NOMO-1 treated with DMSO at 0.1 percent for 48 hours (cell line): ENCODE results near the gene LGALSL.

Experiments used
- DNase-seq: peaks from one replicate; lab custom pipeline; 2025; ENCODE audit not compliant: unreplicated experiment; lab: John Stamatoyannopoulos, UW

Gene LGALSL

DNA sequence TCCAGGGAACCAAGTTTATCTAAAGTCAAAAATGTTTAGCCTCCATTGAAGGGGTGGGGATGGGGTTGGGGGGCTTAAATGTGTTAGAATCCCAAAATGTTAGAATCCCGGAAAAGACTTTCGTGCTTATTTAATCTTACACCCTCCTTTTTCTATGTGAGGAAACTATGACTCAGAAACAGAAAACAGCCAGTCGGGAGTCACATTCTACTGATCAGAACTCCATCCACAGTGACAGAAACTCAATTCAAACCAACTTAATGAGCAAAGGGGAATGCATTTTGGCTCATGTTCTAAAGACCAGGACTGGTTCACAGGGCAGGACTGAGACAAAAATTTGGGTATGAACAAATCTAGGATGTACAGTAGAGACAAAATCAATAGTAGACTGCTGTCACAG is 38.3 kb downstream of the LGALSL start:
- no peak for DNase-seq

DNA sequence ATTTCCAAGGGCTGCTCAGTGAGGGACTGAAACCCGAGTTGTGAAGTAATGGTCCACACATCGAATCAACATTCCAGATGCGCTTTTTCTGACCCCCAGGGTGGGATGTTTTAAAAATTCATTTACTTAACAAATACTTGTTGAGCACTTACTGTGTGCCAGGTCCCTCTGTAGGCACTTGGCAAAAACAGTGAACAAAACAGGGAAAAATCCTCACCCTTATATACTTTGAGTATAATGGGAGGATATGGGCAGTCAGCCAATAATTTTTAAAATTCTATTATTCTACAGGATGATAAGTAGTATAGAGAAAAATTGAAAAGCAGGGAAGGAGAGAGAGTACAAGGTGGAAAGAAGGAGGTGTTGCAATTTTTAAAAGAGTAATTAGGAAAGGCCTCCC is 38.9 kb downstream of the LGALSL start:
- DNase-seq, result no peak

DNA sequence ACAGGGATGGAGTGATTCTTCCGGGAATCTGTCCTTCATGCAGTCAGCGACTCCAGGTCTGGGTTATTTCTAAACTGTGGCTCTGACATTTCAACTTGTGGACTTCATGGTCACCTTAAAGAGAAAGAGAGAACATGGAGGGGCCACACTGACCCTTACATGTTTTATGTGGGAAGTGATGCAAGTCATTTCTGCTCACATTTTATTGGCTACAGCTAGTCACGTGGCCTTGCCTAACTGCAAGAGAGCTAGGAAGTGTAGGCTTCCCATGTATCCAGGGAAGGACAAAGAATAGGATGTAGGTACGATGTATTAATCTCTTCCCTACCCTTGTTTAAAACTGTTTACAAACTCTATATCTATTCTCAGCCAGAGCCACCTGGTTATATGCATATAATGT is 39.8 kb downstream of the LGALSL start:
- no peak for DNase-seq

DNA sequence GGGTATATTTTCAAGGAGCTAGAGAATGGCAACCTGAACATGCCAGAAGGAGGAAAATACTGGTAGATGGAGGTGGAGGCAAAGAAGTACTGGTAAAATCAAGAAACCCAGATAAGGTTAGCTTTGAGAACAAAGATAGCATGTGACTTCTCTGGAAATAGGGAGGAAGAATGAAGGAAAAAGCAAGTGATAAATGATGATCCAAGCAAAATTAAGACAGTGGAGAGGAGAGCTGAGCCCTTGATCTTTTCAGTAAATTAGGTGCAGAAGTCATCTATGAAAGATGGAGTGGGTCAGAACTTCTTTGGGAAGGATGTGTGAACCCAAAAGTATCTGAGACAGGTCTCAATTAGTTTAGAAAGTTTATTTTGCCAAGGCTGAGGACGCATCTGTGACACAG is 44.5 kb downstream of the LGALSL start:
- no peak for DNase-seq

DNA sequence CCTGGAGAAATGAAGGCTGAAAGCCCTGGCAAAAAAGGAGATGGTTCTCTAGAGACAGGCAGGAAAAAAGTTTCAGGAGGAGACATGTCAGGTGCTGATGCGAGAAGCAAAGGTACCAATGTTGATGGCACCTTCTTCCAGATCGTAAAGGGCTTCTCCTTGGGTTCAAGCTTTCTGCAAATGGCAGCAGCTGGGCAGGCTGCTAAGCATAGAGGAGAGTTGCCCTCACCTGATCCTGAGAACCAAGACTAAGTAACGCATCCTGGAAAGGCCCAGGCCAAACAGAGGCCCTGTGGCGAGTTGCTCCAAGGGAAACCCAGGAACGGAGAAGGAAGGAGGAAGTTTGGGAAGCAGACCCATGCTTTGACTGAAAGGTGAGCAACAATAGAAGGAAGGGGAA is 46.6 kb downstream of the LGALSL start:
- no peak for DNase-seq

DNA sequence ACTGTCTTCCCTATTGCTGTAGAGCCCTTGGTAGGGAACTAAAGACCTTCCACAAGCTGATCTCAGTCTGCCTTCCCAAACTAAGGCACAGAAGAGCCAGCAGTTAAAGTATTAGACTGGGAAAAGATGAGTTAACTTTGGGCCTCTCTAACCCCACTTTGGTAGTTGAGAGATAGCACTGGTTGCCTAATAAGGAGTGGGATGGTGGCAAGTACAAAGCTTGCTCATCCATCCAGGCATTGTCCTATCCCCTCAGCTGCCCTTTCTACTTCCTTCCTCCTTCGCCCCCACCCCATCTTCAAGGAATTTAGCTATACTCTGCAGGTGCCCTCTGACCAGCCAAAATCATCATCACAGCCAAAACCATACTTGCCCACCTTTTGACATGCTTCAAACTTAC is 48.0 kb downstream of the LGALSL start:
- no peak for DNase-seq

DNA sequence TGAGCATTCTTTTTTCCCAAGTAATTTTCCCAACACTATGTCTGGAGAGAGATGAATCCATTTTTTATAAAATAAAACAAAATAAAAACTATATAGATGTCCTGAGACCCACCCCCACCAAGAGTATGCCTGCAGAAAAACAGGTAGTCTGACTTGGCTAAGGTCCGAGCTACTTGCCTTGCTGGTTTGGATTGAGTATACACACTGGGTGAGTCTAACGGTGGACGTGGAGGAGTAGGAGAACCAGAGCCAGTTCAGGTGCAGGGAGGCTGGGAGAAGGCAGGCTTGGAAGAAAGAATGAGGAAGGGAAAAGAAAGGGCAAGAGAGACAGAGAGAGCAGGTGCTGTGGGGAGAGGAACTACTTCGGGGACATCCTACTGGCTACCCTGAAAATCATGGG is 48.9 kb downstream of the LGALSL start:
- no peak for DNase-seq

DNA sequence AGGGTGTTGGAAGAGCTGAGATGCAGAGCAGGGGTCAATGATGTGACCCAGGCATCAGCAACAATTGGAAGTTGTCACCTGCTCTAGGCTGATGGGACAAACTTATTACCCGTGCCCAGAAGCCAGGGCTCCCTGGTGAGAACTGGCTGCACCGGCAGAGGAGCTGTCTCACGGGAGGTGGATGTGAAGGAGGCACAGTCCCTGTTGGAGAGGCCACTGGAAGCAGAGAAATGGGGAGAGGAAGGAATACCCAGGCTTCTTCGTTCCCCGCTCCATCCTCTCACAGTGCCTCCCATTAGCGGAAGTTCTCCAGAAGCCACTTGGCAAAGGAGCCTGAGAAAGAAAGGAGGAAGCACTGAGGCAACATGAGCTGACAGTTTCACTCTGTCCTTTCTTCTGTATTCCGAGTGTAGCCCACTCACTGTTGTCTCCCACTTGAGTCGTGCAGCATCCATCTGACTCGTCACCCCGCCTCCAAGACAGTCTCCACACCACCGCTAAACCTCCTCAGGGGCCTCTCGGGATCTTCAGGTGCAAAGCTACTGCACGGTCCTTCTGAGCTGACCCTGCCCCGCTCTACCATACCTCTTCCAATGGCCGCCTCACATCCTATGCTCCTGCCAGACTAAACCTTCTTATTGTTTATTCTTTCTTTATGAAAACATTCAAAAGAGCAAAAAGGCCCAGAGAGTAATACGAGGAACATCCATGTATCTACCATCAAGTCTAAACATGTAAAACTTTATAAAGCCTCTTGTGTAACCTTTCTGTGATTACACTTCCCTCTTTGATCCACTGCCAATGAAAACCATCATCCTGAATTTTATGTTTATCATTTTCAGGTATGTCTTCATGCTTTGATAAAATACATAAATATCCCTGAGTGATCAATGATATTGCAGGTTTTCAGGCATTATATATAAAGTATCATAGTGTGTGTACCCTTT is 51.1 kb downstream of the LGALSL start:
- DNase-seq, result peak; percentile 74

DNA sequence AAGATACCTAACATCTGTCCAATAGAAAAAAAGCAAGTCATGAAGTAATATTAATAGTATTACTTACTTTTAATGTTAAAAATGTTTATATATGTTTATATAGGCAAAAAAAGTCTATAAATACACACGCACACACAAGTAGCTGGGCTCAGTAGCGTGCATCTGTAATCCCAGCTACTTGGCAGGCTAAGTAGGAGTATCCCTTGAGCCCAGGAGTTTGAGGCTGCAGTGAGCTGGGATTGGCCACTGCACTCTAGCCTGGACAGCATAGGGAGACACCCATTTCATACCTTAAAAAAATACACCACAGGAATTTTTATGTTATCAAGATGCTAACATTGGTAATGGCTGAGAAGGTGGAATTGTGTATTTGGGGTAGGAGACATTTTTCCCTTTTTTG is 52.7 kb downstream of the LGALSL start:
- no peak for DNase-seq
